Adrenal gland (tissue), 5 donors: ENCODE results near the gene ELMOD1.

Experiments
- POLR2A ChIP-seq, 2 donors: fragments of 450-650 bp; IDR thresholded peaks; one replicate each; pipeline ENCODE4 v1.6.1; 2017; ENCODE audit warnings: antibody characterized with exemption in 2 of 2, mild to moderate bottlenecking in 2 of 2, moderate library complexity in 1 of 2
- TF ChIP-seq, protein P1 (sequence below), 6 experiments: fragments of 450-650 bp in 4 of 6; fragments of 200-600 bp in 2 of 6; sonication (generic) in 1 of 6; IDR thresholded peaks; 1 replicate in 5 of 6; 2 replicates in 1 of 6; pipeline versions ENCODE4 v1.5.1 to v1.8.0; 2016 to 2021; ENCODE audit warnings: antibody characterized with exemption in 6 of 6, mild to moderate bottlenecking in 2 of 6, moderate library complexity in 1 of 6
- donor health status: DM: no; HTN: no; CAD: no.

DNA sequence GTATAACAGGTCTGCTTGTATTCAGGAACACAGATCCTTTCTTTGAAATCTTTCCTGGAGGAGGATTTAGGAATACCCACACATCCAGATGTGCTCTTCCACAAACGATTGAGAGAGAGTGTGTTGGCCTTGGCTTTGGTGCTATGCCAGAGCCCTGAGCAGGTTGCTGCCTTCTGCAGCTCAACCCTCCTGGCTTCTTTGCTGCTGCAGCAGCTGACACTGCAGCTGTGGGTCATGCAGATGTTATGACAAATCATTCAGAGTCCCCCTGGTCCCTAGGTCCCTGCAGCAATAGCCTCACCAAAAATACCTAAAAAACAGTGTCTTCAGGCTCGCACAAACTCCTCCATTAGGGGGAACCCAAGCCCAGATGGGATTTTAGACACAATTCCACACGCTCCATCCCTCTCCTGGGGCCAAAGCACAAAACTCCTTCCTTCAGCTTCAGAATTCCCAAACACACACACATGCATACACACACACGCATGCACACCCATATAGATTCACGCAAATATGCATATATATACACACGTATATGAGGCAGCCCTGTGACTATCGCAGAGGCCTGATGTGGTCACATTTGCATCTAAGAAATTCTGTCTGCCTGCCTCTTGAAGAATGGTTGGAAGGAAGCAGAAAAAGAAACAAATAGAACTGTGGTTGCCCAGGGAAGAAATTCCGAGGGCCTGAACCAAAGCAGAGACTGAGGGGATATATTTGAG is 85.5 kb downstream of the ELMOD1 start:
- TF ChIP-seq, protein P1, sequence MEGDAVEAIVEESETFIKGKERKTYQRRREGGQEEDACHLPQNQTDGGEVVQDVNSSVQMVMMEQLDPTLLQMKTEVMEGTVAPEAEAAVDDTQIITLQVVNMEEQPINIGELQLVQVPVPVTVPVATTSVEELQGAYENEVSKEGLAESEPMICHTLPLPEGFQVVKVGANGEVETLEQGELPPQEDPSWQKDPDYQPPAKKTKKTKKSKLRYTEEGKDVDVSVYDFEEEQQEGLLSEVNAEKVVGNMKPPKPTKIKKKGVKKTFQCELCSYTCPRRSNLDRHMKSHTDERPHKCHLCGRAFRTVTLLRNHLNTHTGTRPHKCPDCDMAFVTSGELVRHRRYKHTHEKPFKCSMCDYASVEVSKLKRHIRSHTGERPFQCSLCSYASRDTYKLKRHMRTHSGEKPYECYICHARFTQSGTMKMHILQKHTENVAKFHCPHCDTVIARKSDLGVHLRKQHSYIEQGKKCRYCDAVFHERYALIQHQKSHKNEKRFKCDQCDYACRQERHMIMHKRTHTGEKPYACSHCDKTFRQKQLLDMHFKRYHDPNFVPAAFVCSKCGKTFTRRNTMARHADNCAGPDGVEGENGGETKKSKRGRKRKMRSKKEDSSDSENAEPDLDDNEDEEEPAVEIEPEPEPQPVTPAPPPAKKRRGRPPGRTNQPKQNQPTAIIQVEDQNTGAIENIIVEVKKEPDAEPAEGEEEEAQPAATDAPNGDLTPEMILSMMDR (IDR thresholded peaks at IDR 0.05): no peak
- no peak for TF ChIP-seq POLR2A (IDR thresholded peaks at IDR 0.05)
